Panc1 (cell line): Measurements from ENCODE around the gene TMEM168. TPM values are rescaled to one million over a fixed set of nuclear protein-coding genes. Genes with fewer than 3 reads are reported as not detected.

ENCODE experiments used
- ATAC-seq: fragments of 200-7000 bp; cut with Tn5 transposase; 2 replicates; pipeline ENCODE4 v1.9.1; 2020; ENCODE audit warnings: mild to moderate bottlenecking, moderate library complexity
- BruUV-seq: library from RNA; stranded (reverse); fragments of 400-500 nt; replicated peaks from 2 replicates; lab custom pipeline; 2021; lab: Mats Ljungman, UMichigan
- CTCF ChIA-PET: fragments of 300-600 bp; sonication (Branson Sonifier 250); formaldehyde crosslinking; loops from one replicate; lab custom pipeline; 2022; ENCODE audit warnings: antibody characterized with exemption; lab: Charles Lee
- POLR2A ChIA-PET: fragments of 300-600 bp; sonication (Branson Sonifier 250); formaldehyde crosslinking; loops from one replicate; lab custom pipeline; 2022; ENCODE audit warnings: antibody characterized with exemption; lab: Charles Lee
- DNase-seq: peaks from one replicate; pipeline ENCODE4 v3.0.0-alpha.2; 2010; ENCODE audit warnings: low read depth, low spot score
- H3K27ac ChIP-seq: 2 replicates; pipeline ENCODE4 v1.5.1; 2011; ENCODE audit warnings: mild to moderate bottlenecking, low read length, inconsistent platforms
- H3K27me3 ChIP-seq: fragments of 200-500 bp; sonication (Bioruptor generic); 2 replicates; pipeline ENCODE4 v1.6.0; 2014; ENCODE audit warnings: low read length, inconsistent platforms; ENCODE audit not compliant: control insufficient read depth, insufficient read depth
- H3K36me3 ChIP-seq: fragments of 200-500 bp; sonication (Bioruptor generic); 2 replicates; pipeline ENCODE4 v1.5.1; 2014; ENCODE audit warnings: inconsistent platforms, mild to moderate bottlenecking, low read length, moderate library complexity; ENCODE audit not compliant: control insufficient read depth, insufficient read depth
- H3K4me1 ChIP-seq: 2 replicates; pipeline ENCODE4 v1.5.1; 2011; ENCODE audit warnings: inconsistent platforms, mild to moderate bottlenecking, low read length, moderate library complexity; ENCODE audit not compliant: control insufficient read depth, insufficient read depth
- H3K4me3 ChIP-seq, 2 experiments: 2 replicates each; pipeline ENCODE4 v1.5.1; 2011 to 2012; ENCODE audit warnings: low read depth in 2 of 2, low read length in 2 of 2, mild to moderate bottlenecking in 2 of 2, inconsistent platforms in 1 of 2, moderate library complexity in 1 of 2
- H3K9me3 ChIP-seq: fragments of 200-500 bp; sonication (Bioruptor generic); 2 replicates; pipeline ENCODE4 v1.5.1; 2014; ENCODE audit warnings: low read depth, mild to moderate bottlenecking, inconsistent platforms, low read length, moderate library complexity; ENCODE audit not compliant: control insufficient read depth, insufficient read depth
- POLR2AphosphoS5 ChIP-seq: IDR thresholded peaks from 2 replicates; pipeline ENCODE4 v1.6.1; 2012; ENCODE audit warnings: mild to moderate bottlenecking, low read depth, low read length, moderate library complexity
- SIN3A ChIP-seq: IDR thresholded peaks from 2 replicates; pipeline ENCODE4 v1.6.1; 2012; ENCODE audit warnings: low read depth, mild to moderate bottlenecking, low read length, moderate library complexity, borderline replicate concordance; ENCODE audit not compliant: insufficient read depth
- TCF7L2 ChIP-seq: IDR thresholded peaks from 2 replicates; pipeline ENCODE4 v1.6.1; 2011; ENCODE audit warnings: mild to moderate bottlenecking, low read depth, low read length, inconsistent platforms
- in situ Hi-C: cut with HindIII; loops from 2 replicates; pipeline ENCODE4 v1.10.0; 2016; ENCODE audit warnings: low sequenced_read_pairs, low pct_unique_long_range_greater_than_20kb
- intact Hi-C: fragments of 100-400 bp; cut with micrococcal nuclease; formaldehyde crosslinking; loops from one replicate; pipeline ENCODE4 v1.10.0; 2022; ENCODE audit not compliant: unreplicated experiment
- total RNA-seq: library from RNA; stranded (reverse); gene quantifications from one replicate; pipeline ENCODE4 v1.2.1, GENCODE V29; 2021; ENCODE audit not compliant: unreplicated experiment
- TF ChIP-seq, protein P1 (sequence below), 2 experiments: IDR thresholded peaks; 2 replicates each; pipeline ENCODE4 v1.6.1; 2011 to 2012; ENCODE audit warnings: low read depth in 2 of 2, control low read depth in 1 of 2, low read length in 1 of 2, mild to moderate bottlenecking in 1 of 2, moderate library complexity in 1 of 2; ENCODE audit not compliant: insufficient read depth in 1 of 2
- TF ChIP-seq, protein P2 (sequence below): fragments of 450-650 bp; IDR thresholded peaks from 2 replicates; pipeline ENCODE4 v1.5.1; 2017; ENCODE audit warnings: mild to moderate bottlenecking

The TMEM168 gene
- total RNA-seq, 1 experiment from 2014 or later, result 0.26 TPM

- H3K9me3 ChIP-seq, result no peaks in the 10 kb centered on the region
- H3K36me3 ChIP-seq, result no peaks in the 10 kb centered on the region
- no peak overlapping the region for H3K27ac ChIP-seq
- no peak overlapping the region for H3K4me3 ChIP-seq
- ChIA-PET POLR2A (no interaction called here), CTCF (no interaction called here)
- in situ Hi-C loops, result no loop called here
- H3K4me1 ChIP-seq, result no peaks in the 10 kb centered on the region
- no peaks in the 10 kb centered on the region for H3K27me3 ChIP-seq
- DNase-seq (no peak), ATAC-seq (no peak)
- no peak for TF ChIP-seq TCF7L2
- TF ChIP-seq POLR2AphosphoS5, result no peak
- TF ChIP-seq, protein P1, sequence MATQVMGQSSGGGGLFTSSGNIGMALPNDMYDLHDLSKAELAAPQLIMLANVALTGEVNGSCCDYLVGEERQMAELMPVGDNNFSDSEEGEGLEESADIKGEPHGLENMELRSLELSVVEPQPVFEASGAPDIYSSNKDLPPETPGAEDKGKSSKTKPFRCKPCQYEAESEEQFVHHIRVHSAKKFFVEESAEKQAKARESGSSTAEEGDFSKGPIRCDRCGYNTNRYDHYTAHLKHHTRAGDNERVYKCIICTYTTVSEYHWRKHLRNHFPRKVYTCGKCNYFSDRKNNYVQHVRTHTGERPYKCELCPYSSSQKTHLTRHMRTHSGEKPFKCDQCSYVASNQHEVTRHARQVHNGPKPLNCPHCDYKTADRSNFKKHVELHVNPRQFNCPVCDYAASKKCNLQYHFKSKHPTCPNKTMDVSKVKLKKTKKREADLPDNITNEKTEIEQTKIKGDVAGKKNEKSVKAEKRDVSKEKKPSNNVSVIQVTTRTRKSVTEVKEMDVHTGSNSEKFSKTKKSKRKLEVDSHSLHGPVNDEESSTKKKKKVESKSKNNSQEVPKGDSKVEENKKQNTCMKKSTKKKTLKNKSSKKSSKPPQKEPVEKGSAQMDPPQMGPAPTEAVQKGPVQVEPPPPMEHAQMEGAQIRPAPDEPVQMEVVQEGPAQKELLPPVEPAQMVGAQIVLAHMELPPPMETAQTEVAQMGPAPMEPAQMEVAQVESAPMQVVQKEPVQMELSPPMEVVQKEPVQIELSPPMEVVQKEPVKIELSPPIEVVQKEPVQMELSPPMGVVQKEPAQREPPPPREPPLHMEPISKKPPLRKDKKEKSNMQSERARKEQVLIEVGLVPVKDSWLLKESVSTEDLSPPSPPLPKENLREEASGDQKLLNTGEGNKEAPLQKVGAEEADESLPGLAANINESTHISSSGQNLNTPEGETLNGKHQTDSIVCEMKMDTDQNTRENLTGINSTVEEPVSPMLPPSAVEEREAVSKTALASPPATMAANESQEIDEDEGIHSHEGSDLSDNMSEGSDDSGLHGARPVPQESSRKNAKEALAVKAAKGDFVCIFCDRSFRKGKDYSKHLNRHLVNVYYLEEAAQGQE (IDR thresholded peaks at IDR 0.05; ENCODE audit: insufficient read depth in 1 of 2, low read depth in 2 of 2, low read length in 1 of 2), result no peak
- no peak for TF ChIP-seq SIN3A
- TF ChIP-seq, protein P2, sequence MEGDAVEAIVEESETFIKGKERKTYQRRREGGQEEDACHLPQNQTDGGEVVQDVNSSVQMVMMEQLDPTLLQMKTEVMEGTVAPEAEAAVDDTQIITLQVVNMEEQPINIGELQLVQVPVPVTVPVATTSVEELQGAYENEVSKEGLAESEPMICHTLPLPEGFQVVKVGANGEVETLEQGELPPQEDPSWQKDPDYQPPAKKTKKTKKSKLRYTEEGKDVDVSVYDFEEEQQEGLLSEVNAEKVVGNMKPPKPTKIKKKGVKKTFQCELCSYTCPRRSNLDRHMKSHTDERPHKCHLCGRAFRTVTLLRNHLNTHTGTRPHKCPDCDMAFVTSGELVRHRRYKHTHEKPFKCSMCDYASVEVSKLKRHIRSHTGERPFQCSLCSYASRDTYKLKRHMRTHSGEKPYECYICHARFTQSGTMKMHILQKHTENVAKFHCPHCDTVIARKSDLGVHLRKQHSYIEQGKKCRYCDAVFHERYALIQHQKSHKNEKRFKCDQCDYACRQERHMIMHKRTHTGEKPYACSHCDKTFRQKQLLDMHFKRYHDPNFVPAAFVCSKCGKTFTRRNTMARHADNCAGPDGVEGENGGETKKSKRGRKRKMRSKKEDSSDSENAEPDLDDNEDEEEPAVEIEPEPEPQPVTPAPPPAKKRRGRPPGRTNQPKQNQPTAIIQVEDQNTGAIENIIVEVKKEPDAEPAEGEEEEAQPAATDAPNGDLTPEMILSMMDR, result no peak
- intact Hi-C loops, result no loop called here
- BruUV-seq, result no TSS peak
These were observed 75.3 kb downstream of the TMEM168 start for GRCh38 chr7:112714917-112715316.
